ENCODE measurements around the gene IRGC.
"Not testable (repeated sequence)": the region's sequence is repeated elsewhere in the genome, so short reads cannot be mapped to it uniquely, and the experiment has no call there.

IRGC gene

GRCh38 chr19:43715776-43716175 is at the start of gene IRGC:
TSS of gene IRGC (plus strand) at chr19:43716076. CDS start at chr19:43718559, 2,483 bp downstream.
- DNase-seq (ENCODE audit: low spot score): no peak

- DNase-seq (ENCODE audit: low spot score): no peak
Measured at GRCh38 chr19:43667126-43667875, 48.6 kb upstream of the IRGC start.

- peak; percentile 22 for DNase-seq (ENCODE audit: low spot score)
Measured at GRCh38 chr19:43667876-43668405, 47.9 kb upstream of the IRGC start.

- peak; percentile 97 for DNase-seq (ENCODE audit: low spot score)
Measured at GRCh38 chr19:43668406-43669109, 47.3 kb upstream of the IRGC start.

- DNase-seq (ENCODE audit: low spot score): no peak
Measured at GRCh38 chr19:43672061-43672679, 43.7 kb upstream of the IRGC start.

- no peak for DNase-seq (ENCODE audit: low spot score)
Measured at GRCh38 chr19:43673637-43674036, 42.2 kb upstream of the IRGC start.

- DNase-seq (ENCODE audit: low spot score): no peak
Measured at GRCh38 chr19:43674183-43674582, 41.7 kb upstream of the IRGC start.

- DNase-seq (ENCODE audit: low spot score): peak; percentile 33
Measured at GRCh38 chr19:43674596-43674995, 41.3 kb upstream of the IRGC start.

- DNase-seq (ENCODE audit: low spot score): no peak
Measured at GRCh38 chr19:43675269-43675879, 40.5 kb upstream of the IRGC start.

GRCh38 chr19:43675906-43676305 is 40.0 kb upstream of the IRGC start:
- DNase-seq (ENCODE audit: low spot score): no peak

- DNase-seq (ENCODE audit: low spot score): no peak
Measured at GRCh38 chr19:43678512-43679261, 37.2 kb upstream of the IRGC start.

GRCh38 chr19:43681821-43682220 is 34.1 kb upstream of the IRGC start:
- DNase-seq (ENCODE audit: low spot score): no peak

GRCh38 chr19:43682269-43682668 is 33.6 kb upstream of the IRGC start:
- not testable (repeated sequence) for DNase-seq (ENCODE audit: low spot score)

GRCh38 chr19:43682824-43683661 is 32.8 kb upstream of the IRGC start:
- no peak for DNase-seq (ENCODE audit: low spot score)

GRCh38 chr19:43683905-43684304 is 32.0 kb upstream of the IRGC start:
- no peak for DNase-seq (ENCODE audit: low spot score)

GRCh38 chr19:43684326-43684725 is 31.6 kb upstream of the IRGC start:
- DNase-seq (ENCODE audit: low spot score): no peak

- DNase-seq (ENCODE audit: low spot score): no peak
Measured at GRCh38 chr19:43687660-43687997, 28.2 kb upstream of the IRGC start.

- no peak for DNase-seq (ENCODE audit: low spot score)
Measured at GRCh38 chr19:43688059-43688701, 27.7 kb upstream of the IRGC start.

- DNase-seq (ENCODE audit: low spot score): no peak
Measured at GRCh38 chr19:43690444-43690843, 25.4 kb upstream of the IRGC start.

GRCh38 chr19:43690890-43691289 is 25.0 kb upstream of the IRGC start:
- DNase-seq (ENCODE audit: low spot score): no peak

Data from hepatic stellate cell (primary cell).